ENCODE data around the gene KRTDAP.

DNA sequence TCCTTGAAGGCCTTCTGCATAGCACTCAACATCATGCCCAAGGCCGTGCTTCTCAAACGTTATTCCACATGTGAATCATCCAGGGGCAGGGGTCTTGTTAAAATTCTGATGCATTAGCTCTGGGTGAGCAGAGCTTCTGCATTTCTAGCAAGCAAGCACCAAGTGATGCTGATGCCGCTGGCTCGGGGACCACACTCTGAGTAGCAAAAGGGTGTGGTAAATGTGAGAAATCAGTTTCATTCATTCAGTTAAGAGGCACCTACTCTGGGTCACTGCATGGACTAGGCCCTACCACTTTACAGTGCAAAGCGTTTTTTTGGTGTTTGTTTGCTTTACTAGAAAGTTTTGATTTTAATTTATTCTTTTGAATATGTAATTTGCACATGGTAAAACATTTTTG, 7.2 kb downstream of the KRTDAP start:
- TF ChIP-seq, protein P1, sequence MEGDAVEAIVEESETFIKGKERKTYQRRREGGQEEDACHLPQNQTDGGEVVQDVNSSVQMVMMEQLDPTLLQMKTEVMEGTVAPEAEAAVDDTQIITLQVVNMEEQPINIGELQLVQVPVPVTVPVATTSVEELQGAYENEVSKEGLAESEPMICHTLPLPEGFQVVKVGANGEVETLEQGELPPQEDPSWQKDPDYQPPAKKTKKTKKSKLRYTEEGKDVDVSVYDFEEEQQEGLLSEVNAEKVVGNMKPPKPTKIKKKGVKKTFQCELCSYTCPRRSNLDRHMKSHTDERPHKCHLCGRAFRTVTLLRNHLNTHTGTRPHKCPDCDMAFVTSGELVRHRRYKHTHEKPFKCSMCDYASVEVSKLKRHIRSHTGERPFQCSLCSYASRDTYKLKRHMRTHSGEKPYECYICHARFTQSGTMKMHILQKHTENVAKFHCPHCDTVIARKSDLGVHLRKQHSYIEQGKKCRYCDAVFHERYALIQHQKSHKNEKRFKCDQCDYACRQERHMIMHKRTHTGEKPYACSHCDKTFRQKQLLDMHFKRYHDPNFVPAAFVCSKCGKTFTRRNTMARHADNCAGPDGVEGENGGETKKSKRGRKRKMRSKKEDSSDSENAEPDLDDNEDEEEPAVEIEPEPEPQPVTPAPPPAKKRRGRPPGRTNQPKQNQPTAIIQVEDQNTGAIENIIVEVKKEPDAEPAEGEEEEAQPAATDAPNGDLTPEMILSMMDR (optimal IDR thresholded peaks at IDR 0.05 in 1 of 3, IDR thresholded peaks at IDR 0.05 in 1 of 3, conservative IDR thresholded peaks at IDR 0.05 in 1 of 3; ENCODE audit: extremely low read depth in 1 of 3, insufficient read depth in 2 of 3, low read length in 3 of 3), result no peak
- TF ChIP-seq EZH2 (IDR thresholded peaks at IDR 0.05; ENCODE audit: low read length), result no peak

Measured in keratinocyte (primary cell).